GM18505 (cell line): Measurements from ENCODE around the gene TMC2.

ENCODE experiments used
- ATAC-seq: cut with Tn5 transposase; IDR thresholded peaks from one replicate; pipeline ENCODE4 v1.9.1; 2021; ENCODE audit not compliant: unreplicated experiment
- POLR2A ChIP-seq: IDR thresholded peaks from 4 replicates; pipeline ENCODE4 v1.6.1; 2011; ENCODE audit warnings: borderline replicate concordance; ENCODE audit not compliant: insufficient read depth, insufficient read length; ENCODE audit errors: extremely low read depth

Gene TMC2

DNA sequence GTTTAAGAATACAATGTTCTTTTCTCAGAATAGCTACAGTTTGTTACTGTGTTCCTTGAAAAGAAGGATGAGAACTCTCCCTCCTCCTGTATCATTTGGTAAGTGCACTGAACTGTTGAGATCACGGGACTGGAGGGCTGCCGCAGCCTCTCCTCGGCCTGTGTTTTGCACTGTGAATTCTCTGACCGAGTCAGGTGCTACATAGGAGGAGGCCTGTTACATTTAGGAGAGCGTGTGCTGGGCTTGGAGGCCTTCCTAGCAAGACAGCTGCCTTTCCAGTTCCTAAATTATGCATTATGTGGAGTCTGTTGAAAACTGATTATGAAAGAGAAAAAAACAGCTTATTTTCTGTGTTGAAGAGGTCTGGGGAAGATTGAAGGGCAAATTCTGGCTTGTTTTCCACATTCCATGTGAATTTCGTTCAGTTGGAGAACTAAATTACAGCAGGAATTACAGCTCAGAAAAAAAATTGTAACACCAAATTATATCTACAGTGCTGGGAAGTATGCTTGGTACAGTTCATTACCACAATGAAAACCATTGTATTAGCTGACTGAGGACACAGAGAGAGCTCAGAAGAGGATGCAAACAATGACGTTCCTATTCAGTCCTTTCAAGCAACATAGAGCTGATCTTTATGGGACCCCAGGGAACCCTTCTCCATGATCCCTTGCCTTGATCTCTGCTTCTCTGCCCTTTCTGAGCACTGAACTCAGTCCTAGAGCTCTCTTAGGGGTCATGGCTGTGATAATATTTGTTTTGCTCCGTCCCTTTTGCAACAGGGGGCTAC, 2.8 kb downstream of the TMC2 start:
- no peak for TF ChIP-seq POLR2A
- ATAC-seq, result no peak

DNA sequence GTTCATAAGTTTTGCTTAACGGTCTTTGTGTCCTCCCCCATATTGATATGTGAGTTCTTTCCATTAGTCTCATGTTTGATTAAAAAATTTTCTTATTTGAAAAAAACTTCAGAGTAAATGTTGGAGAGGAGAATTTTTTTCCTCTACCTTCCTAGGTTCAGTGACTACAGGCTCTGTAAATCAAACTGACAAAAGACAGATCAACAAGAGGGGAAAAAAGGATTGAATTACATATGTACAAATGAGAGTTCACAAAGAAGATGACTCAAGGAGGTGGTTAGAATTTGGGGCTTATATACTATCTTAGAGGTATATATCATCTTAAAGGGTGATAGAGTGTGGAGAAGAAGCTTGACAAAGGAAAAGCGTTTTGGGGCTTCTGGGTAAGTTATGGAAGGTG, 5.6 kb downstream of the TMC2 start:
- no peak for ATAC-seq
- TF ChIP-seq POLR2A, result no peak

- no peak for TF ChIP-seq POLR2A
- ATAC-seq, result no peak
Observed at GRCh38 chr20:2542361-2542760, 6.0 kb downstream of the TMC2 start.

- TF ChIP-seq POLR2A, result no peak
- no peak for ATAC-seq
Observed at GRCh38 chr20:2544211-2544610, 7.8 kb downstream of the TMC2 start.

GRCh38 chr20:2545594-2545993, 9.2 kb downstream of the TMC2 start:
- no peak for ATAC-seq
- TF ChIP-seq POLR2A, result no peak

GRCh38 chr20:2557873-2558580, 21.7 kb downstream of the TMC2 start:
- no peak for TF ChIP-seq POLR2A
- no peak for ATAC-seq

- ATAC-seq, result no peak
- no peak for TF ChIP-seq POLR2A
Observed at GRCh38 chr20:2558581-2559278, 22.4 kb downstream of the TMC2 start.

DNA sequence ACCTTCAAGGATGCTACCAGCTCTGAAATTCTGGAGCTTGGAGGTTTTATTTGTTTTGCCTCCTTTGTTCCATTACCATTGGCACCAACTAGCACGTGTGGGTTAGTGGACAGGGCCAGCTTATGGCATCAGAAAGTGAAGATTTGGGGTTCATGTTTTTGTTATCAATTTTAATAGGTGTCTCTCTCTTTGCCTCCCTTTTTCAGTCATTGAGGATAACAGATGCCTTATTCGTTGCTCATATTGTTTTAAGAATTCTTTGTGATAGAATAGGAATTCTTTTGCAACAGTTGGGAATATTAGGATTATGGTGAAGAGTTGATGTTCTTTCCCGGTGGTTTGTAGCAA, 22.9 kb downstream of the TMC2 start:
- ATAC-seq, result no peak

GRCh38 chr20:2559651-2560050, 23.3 kb downstream of the TMC2 start:
- TF ChIP-seq POLR2A, result no peak
- ATAC-seq, result no peak

More for the DNA sequence above, 22.9 kb downstream of the TMC2 start:
- TF ChIP-seq POLR2A, result no peak

DNA sequence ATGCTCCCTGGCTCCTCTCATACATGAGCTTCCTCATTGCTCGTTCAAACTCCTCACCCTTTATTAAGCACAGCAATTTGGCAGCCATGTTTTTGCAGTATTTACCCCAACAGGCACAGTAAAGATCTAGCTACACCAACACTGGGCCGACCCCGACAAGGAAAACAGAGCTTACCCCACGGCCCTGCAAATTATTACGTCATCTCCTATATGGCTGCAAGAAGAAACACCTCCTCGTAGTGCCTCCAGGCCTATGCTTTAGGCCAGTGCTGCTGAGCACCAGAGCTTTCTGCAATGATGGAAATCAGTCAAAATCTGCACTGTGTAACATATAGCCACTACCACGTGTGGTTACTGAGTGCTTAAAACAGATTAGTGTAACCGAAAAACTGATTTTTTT, 26.7 kb downstream of the TMC2 start:
- TF ChIP-seq POLR2A, result no peak
- no peak for ATAC-seq

GRCh38 chr20:2564406-2564805, 28.0 kb downstream of the TMC2 start:
- no peak for ATAC-seq

GRCh38 chr20:2575682-2576081, 39.3 kb downstream of the TMC2 start:
- ATAC-seq, result no peak
- TF ChIP-seq POLR2A, result no peak

More at GRCh38 chr20:2564406-2564805, 28.0 kb downstream of the TMC2 start:
- TF ChIP-seq POLR2A, result no peak

- no peak for ATAC-seq
- TF ChIP-seq POLR2A, result no peak
Observed at GRCh38 chr20:2576317-2576727, 39.9 kb downstream of the TMC2 start.
